SU-DHL-6 (cell line): ENCODE results near the gene TBC1D22A.

Experiments
- H2AFZ ChIP-seq: fragments of 200-600 bp; sonication (generic); 2 replicates; pipeline ENCODE4 v1.6.1; 2014; ENCODE audit warnings: low read depth, mild to moderate bottlenecking, moderate library complexity, mixed read lengths, antibody characterized with exemption, low read length; ENCODE audit not compliant: severe bottlenecking
- H3F3A ChIP-seq: fragments of 200-600 bp; shearing (Covaris generic); 2 replicates; pipeline ENCODE4 v1.6.0; 2016; ENCODE audit warnings: antibody characterized with exemption, mild to moderate bottlenecking; ENCODE audit not compliant: insufficient read depth
- H3K27ac ChIP-seq: fragments of 200-600 bp; sonication (generic); 2 replicates; pipeline ENCODE4 v1.5.1; 2016; ENCODE audit warnings: low read depth, mild to moderate bottlenecking, low read length, moderate library complexity, mixed read lengths
- H3K27me3 ChIP-seq: fragments of 200-600 bp; sonication (generic), shearing (Covaris generic); 2 replicates; pipeline ENCODE4 v1.6.0; 2014; ENCODE audit warnings: mild to moderate bottlenecking, low read length
- H3K36me3 ChIP-seq: fragments of 200-600 bp; sonication (generic); 2 replicates; pipeline ENCODE4 v1.6.1; 2014; ENCODE audit warnings: mild to moderate bottlenecking, low read length, mixed read lengths
- H3K4me2 ChIP-seq: fragments of 300-600, 200-600 bp; shearing (Covaris generic), sonication (generic); 2 replicates; pipeline ENCODE4 v1.6.0; 2014; ENCODE audit warnings: low read length, low read depth, mild to moderate bottlenecking; ENCODE audit not compliant: poor library complexity, severe bottlenecking
- H3K4me3 ChIP-seq: fragments of 200-600 bp; sonication (generic); 2 replicates; pipeline ENCODE4 v1.5.1; 2014; ENCODE audit warnings: antibody characterized with exemption, low read length, mild to moderate bottlenecking, mixed read lengths; ENCODE audit not compliant: insufficient read depth, poor library complexity, severe bottlenecking
- H3K79me2 ChIP-seq: fragments of 200-600 bp; sonication (generic); 2 replicates; pipeline ENCODE4 v1.6.1; 2014; ENCODE audit warnings: mild to moderate bottlenecking, low read length, moderate library complexity; ENCODE audit not compliant: insufficient read depth
- H3K9ac ChIP-seq: fragments of 200-600 bp; sonication (generic); 2 replicates; pipeline ENCODE4 v1.7.0; 2014; ENCODE audit warnings: mild to moderate bottlenecking, low read length
- H3K9me2 ChIP-seq: fragments of 200-600 bp; sonication (generic); replicated peaks from 2 replicates; pipeline ENCODE4 v1.6.1; 2014; ENCODE audit warnings: low read length; ENCODE audit not compliant: insufficient read depth
- H3K9me3 ChIP-seq: fragments of 200-600 bp; sonication (generic); 2 replicates; pipeline ENCODE4 v1.6.1; 2014; ENCODE audit warnings: low read length, mixed read lengths; ENCODE audit not compliant: insufficient read depth
- H4K20me1 ChIP-seq: fragments of 200-600 bp; sonication (generic); 2 replicates; pipeline ENCODE4 v1.6.1; 2014; ENCODE audit warnings: low read depth, mild to moderate bottlenecking, antibody characterized with exemption, low read length, moderate library complexity, mixed read lengths
- EZH2phosphoT487 ChIP-seq: fragments of 200-600 bp; sonication (generic), shearing (Covaris generic); conservative IDR thresholded peaks from 2 replicates; pipeline ENCODE4 v1.6.1; 2018; ENCODE audit warnings: mild to moderate bottlenecking, antibody characterized with exemption, low read length, moderate library complexity, mixed read lengths
- TF ChIP-seq, protein P1 (sequence below): fragments of 200-600 bp; sonication (generic); IDR thresholded peaks from one replicate; pipeline ENCODE4 v1.5.1; 2017; ENCODE audit warnings: antibody characterized with exemption, mild to moderate bottlenecking, low read length, moderate library complexity; ENCODE audit not compliant: insufficient read depth, poor library complexity, severe bottlenecking

TBC1D22A gene

DNA sequence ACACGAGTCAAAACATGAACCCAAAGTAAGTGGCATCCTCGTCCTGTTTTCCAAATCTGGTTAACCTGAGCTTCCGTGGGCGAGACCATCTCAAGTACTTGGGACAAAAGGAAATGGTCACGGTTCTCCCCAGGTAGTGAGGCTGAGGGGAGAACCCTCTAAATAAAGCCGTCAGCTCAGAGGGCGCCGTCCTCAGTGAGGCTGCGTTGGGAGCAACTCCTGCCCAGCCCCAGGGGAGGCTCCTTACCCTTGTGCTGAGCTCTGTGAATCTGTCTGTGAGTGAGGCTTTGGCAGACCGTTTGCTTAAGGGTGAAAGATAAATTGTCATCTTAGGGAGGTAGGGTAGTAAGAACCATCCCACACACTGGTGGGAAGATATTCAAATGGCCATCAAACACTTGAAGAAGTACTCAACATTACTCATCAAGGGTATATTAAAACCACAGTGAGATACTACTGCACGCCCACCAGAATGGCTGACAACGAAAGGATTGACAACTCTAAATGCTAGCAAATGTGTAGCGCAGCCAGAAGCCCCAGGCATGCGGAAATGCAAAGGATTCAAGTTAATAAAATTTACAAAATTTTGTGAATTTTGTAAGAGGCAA, 321.0 kb downstream of the TBC1D22A start:
- Histone ChIP-seq H3K27ac (no peak overlapping the region), H4K20me1 (no peaks in the 10 kb centered on the region), H3K36me3 (no peaks in the 10 kb centered on the region), H3K9me3 (no peaks in the 10 kb centered on the region), H3K4me3 (no peak overlapping the region), H3K79me2 (peaks cover 6% of the 10 kb centered on the region; the same call in 1 of the 2 replicates), H3F3A (peaks cover 5% of the 10 kb centered on the region; the same call in 1 of the 2 replicates), H3K9me2 (no peaks in the 10 kb centered on the region), H3K27me3 (no peaks in the 10 kb centered on the region), H3K9ac (no peak overlapping the region), H2AFZ (no peak overlapping the region), H3K4me2 (no peak overlapping the region)
- TF ChIP-seq, protein P1, sequence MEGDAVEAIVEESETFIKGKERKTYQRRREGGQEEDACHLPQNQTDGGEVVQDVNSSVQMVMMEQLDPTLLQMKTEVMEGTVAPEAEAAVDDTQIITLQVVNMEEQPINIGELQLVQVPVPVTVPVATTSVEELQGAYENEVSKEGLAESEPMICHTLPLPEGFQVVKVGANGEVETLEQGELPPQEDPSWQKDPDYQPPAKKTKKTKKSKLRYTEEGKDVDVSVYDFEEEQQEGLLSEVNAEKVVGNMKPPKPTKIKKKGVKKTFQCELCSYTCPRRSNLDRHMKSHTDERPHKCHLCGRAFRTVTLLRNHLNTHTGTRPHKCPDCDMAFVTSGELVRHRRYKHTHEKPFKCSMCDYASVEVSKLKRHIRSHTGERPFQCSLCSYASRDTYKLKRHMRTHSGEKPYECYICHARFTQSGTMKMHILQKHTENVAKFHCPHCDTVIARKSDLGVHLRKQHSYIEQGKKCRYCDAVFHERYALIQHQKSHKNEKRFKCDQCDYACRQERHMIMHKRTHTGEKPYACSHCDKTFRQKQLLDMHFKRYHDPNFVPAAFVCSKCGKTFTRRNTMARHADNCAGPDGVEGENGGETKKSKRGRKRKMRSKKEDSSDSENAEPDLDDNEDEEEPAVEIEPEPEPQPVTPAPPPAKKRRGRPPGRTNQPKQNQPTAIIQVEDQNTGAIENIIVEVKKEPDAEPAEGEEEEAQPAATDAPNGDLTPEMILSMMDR = no peak
- no peak for TF ChIP-seq EZH2phosphoT487

DNA sequence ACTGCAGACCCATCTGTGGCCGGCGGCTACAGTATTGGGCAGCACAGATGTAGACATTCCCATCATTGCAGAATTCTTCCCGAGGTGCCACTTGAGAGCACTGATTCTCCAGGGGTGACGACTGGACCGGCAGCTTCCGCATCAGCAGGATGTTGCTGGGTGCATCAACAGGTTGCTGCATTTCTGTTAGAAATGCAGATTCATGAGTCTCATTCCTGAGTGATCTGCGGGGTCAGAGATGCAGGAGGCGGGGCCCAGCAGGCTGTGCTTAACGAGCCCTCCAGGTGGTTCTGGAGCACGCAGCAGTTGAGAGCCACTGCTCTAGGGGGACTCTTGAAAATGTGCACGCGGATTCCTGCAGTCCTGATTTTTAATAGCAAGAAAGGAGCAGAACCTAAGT, 321.8 kb downstream of the TBC1D22A start:
- no peak overlapping the region for H2AFZ ChIP-seq
- no peak overlapping the region for H3K9ac ChIP-seq
- no peaks in the 10 kb centered on the region for H3K27me3 ChIP-seq

DNA sequence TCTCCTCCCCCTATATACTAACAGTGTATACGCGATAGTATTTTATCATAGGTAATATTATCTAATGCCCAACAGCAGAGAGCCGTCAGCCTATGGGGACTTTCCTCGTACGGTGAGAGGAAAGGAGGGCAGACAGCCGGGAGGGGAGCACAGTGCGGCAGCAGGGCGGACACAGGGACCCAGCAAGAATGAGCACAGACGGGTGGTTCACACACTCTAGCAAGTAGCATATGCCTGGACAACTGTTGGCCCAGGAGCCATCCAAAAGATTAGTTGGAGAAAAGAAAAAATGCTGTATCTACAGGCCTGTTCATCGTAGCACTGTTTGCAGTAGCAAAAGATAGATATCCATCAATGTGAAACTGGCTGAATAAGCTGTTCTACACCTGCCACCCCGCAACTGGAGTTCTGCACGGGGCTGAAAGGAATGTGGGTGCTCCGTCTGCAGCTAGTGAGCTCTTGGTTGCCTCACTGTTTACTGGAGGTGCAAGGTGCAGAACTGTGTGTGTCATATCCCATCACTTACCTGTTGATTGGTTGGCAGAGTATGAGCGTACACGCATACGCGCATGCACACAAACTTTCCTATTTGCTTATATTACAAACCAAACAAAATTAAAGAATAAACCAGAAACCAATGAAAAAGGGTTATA, 324.3 kb downstream of the TBC1D22A start:
- Histone ChIP-seq H3K27ac (no peak overlapping the region), H3K27me3 (no peaks in the 10 kb centered on the region), H3K9me2 (no peaks in the 10 kb centered on the region), H3K9me3 (no peaks in the 10 kb centered on the region), H3K4me3 (no peak overlapping the region), H2AFZ (no peak overlapping the region), H3K36me3 (no peaks in the 10 kb centered on the region), H4K20me1 (no peaks in the 10 kb centered on the region), H3K9ac (no peak overlapping the region), H3K79me2 (no peaks in the 10 kb centered on the region), H3F3A (peaks cover 5% of the 10 kb centered on the region; the same call in 1 of the 2 replicates), H3K4me2 (no peak overlapping the region)
- TF ChIP-seq EZH2phosphoT487 = no peak
- TF ChIP-seq, protein P1 = no peak

More for the DNA sequence above, 321.8 kb downstream of the TBC1D22A start:
- peaks cover 6% of the 10 kb centered on the region; the same call in 1 of the 2 replicates for H3K79me2 ChIP-seq
- peaks cover 5% of the 10 kb centered on the region; the same call in 1 of the 2 replicates for H3F3A ChIP-seq
- no peak overlapping the region for H3K27ac ChIP-seq
- no peaks in the 10 kb centered on the region for H3K9me3 ChIP-seq
- no peaks in the 10 kb centered on the region for H3K9me2 ChIP-seq
- no peaks in the 10 kb centered on the region for H3K36me3 ChIP-seq
- no peaks in the 10 kb centered on the region for H4K20me1 ChIP-seq
- no peak for TF ChIP-seq EZH2phosphoT487
- TF ChIP-seq, protein P1 = no peak
- H3K4me3 ChIP-seq = no peak overlapping the region
- no peak overlapping the region for H3K4me2 ChIP-seq
